GM12891 (cell line): Measurements from ENCODE around the gene RPL10A.
"Not testable (repeated sequence)": the region's sequence is repeated elsewhere in the genome, so short reads cannot be mapped to it uniquely, and the experiment has no call there.

Source experiments
- DNase-seq: peaks from one replicate; pipeline ENCODE4 v3.0.0; 2011; ENCODE audit warnings: low spot score; ENCODE audit not compliant: insufficient read length
- FAIRE-seq: peaks from 2 replicates; lab custom pipeline; 2011; peaks lifted over from hg19 to GRCh38; lab: Jason Lieb, UNC
- PAX5 ChIP-seq: IDR thresholded peaks from 2 replicates; pipeline ENCODE4 v1.6.1; 2011; ENCODE audit warnings: low read length, moderate library complexity, mild to moderate bottlenecking; ENCODE audit not compliant: insufficient read depth, severe bottlenecking
- POLR2A ChIP-seq: IDR thresholded peaks from 2 replicates; pipeline ENCODE4 v1.6.1; 2011; ENCODE audit warnings: low read depth, low read length, control low read depth
- POLR2AphosphoS5 ChIP-seq: IDR thresholded peaks from 2 replicates; pipeline ENCODE4 v1.6.1; 2011; ENCODE audit warnings: low read depth, low read length, control low read depth
- POU2F2 ChIP-seq: IDR thresholded peaks from 2 replicates; pipeline ENCODE4 v1.6.1; 2011; ENCODE audit warnings: low read depth, mild to moderate bottlenecking, control low read depth, low read length, moderate library complexity
- SPI1 ChIP-seq: IDR thresholded peaks from 2 replicates; pipeline ENCODE4 v1.6.1; 2011; ENCODE audit warnings: low read depth, low read length, control low read depth
- TAF1 ChIP-seq: IDR thresholded peaks from 2 replicates; pipeline ENCODE4 v1.6.1; 2011; ENCODE audit warnings: low read depth, low read length, control low read depth

RPL10A gene

DNA sequence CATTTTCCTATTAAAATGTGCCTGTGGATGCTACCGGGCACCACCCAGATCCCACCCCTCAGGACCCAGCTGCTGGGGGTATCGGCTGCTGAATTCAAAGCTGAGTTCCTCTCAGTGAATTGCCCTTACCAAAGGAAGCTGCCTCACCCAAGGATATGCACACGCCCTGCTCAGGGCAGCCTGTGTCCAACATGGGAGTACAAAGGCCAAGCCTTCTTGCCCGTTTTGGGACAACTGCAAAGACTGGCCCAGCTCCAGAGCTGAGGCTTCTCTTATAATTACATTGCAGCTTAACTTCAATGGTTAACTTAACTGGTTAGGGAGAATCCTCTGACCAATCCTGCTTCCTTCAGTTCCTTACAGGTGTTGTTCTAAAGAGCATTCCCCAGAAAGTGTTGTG, 35.9 kb upstream of the RPL10A start:
- TF ChIP-seq SPI1 (no peak), TAF1 (no peak)
- no peak for DNase-seq
- FAIRE-seq = no peak

DNA sequence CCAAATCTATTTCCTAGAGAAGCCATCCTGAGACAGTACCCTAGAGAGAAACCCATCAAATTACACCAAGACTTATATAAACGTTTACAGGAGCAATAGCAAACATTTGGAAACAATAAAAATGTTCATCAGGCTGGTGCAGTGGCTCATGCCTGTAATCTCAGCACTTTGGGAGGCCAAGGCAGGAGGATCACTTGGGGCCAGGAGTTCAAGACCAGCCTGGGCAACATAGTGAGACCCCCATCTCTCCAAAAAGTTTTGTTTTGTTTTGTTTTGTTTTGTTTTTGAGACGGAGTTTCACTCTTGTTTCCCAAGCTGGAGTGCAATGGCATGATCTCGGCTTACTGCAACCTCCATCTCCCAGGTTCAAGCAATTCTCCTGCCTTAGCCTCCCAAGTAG, 35.5 kb upstream of the RPL10A start:
- not testable (repeated sequence) for FAIRE-seq, DNase-seq

DNA sequence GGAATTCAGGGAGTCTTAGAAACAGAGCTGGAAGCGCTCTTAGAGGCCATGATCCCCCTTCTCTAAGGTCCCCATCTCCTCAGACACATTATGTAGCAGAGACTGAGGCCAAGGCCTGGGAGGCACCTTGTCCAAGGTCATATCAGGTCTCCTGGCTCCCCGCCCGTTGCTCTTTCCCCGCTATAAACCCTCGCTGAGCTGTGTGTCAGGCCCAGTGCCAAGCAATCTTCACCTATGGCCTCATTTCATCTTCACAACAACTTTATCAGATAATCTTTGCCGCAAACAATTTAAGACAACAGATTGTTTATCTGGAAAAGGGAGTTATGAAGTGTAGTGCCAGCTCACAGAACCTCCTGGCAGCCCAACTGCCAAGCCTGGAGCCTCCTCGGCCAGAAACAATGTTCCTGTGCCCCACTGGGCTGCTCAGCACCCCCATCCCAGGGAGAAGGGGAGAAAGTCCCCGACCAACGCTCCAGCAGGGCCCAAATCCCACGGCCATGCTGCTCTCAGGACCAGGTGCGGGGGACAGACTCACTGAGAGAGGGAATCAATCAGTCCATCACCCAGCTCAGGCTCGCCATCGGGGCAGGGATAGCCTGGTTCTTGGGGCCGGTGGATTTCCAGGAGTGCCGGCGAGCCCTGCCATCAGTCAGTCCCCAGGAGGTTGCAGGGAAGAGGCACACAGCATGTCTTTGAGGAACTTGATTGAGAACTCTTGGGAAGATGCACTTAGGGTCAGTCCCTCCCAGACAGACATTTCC, 32.9 kb upstream of the RPL10A start:
- no peak for DNase-seq
- TF ChIP-seq POU2F2 = no peak
- TF ChIP-seq TAF1 = no peak
- TF ChIP-seq SPI1 = no peak
- no peak for TF ChIP-seq POLR2AphosphoS5
- TF ChIP-seq POLR2A = no peak
- TF ChIP-seq PAX5 = no peak
- no peak for FAIRE-seq

DNA sequence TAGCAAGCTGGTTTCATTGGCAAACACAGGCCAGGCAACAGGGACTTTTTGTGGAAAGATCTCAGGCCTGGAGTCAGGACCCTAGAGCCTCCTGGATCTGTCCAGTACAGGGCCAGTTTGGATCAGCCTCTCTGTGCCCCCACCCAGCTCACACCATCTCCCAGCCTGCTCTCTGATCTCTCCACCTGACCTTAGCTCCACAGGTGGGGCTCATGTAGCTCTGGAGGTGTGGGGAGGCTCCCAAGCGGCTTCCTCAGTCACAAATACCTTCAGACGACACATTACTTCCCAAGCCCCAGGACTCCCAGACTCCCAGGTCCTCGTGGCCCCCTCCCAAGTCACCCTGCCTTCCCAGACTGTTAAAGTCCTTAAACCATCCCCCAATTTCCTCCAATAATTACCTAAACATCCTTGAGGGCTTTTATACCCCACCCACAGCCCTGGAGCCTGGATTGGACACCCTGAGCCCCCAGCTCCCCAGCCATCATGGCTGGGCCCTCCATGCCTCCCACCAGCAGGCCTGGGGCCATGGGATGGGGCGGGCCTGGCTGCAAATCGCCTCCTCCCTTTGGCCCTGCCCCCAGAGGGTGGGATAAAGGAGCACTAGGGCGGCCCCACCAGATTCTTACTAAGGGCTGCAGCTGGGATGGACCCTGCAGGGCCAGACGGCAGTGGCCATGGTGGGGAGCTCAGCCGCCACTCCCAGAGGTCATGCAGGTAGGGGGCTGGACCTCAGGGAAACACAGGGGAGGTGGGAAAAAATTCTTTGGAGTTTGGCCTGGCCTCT, 31.9 kb upstream of the RPL10A start:
- DNase-seq = no peak
- TF ChIP-seq SPI1 (no peak), PAX5 (no peak), POU2F2 (no peak), TAF1 (no peak), POLR2A (no peak), POLR2AphosphoS5 (no peak)
- FAIRE-seq = no peak

DNA sequence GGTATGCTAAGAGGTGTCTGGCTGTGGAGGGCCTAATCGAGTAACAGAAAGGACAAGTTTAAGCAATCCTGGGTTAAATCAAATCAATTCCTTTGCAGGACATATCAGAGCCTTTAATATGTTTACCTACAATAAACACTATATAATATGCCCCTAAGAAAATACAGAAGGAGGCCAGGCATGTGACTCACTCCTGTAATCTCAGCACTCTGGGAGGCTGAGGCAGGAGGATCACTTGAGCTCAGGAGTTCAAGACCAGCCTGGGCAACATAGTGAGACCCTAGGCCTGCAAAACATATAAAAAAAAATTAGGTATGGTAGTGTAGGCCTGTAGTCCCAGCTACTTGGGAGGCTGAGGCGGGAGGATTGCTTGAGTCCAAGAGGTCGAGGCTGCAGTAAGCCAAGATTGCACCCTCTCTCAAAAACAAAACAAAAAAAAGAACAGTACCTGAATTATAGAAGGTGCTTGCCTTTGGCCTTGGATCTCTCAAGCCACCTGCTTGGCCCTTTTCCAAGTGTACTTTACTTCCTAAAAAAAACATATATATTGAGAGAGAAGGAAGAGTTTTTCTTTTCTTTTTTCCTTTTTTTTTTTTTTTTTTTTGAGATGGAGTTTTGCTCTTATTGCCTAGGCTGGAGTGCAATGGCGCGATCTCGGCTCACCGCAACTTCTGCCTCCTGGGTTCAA, 29.7 kb upstream of the RPL10A start:
- not testable (repeated sequence) for DNase-seq, FAIRE-seq

DNA sequence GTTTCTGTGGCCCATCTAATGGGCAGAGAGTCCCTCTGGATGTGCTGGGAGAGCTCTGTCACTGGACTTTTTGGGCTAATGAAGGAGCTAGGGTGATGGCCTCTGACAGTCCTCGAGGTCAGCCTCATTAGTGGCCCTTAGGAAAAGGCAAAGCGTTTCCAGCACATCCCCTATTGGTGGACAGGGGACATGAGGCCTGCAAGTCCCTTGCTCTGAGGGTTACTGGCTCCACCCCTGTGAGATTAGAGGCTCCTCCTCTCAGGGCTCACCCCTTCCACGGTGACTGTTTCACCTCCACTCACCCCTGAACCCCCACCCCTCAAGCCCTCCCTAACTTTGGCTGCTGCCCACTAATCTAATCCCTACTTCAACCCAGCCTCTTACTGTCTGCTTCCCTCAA, 28.9 kb upstream of the RPL10A start:
- DNase-seq (no peak), FAIRE-seq (no peak)
- no peak for TF ChIP-seq SPI1
- TF ChIP-seq POLR2AphosphoS5 = no peak
- TF ChIP-seq POU2F2 = no peak
- TF ChIP-seq POLR2A = no peak
- no peak for TF ChIP-seq TAF1
- TF ChIP-seq PAX5 = no peak

DNA sequence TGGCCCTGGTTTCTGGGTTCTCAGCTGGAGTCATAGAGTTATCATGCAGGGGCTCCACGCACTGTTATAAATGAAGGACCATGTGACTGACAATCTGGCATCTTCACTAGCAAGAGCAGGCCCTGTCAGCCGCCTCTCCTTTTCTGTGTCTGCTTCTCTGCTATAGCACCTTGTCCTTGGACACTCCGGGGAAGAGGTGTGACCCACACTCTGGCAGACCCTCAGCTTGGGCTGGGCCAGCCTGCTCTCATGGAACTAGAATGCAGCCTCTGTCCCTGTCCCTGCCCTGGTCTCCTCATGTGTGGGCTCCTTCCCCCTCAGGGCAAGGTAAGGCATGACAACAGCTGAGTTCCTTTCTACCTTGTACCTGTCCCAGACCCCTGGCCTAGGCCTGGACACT, 27.0 kb upstream of the RPL10A start:
- DNase-seq = no peak
- no peak for TF ChIP-seq POU2F2
- no peak for TF ChIP-seq TAF1
- TF ChIP-seq SPI1 = no peak
- TF ChIP-seq POLR2AphosphoS5 = no peak
- no peak for TF ChIP-seq PAX5
- no peak for TF ChIP-seq POLR2A
- FAIRE-seq = no peak

DNA sequence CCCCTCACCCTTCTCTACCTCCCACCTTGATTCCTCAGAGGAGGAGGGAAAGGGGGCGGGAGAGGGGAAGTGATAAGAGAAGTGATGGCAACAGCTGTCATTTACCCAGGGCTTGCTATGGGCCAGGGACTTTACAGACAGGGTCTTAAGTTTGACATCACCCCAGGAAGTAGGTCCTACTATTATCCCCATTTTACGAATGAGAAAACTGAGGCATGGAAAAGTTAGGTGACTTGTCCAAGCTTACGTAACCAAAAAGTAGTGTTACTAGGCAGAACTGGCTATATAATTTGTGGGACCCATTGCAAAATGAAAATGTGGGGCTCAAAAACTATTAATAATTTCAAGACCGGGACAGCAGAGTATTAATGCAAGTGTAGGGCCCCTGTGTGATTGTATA, 26.6 kb upstream of the RPL10A start:
- no peak for DNase-seq
- TF ChIP-seq POU2F2 (no peak), PAX5 (no peak), TAF1 (no peak), POLR2AphosphoS5 (no peak), SPI1 (no peak), POLR2A (no peak)
- no peak for FAIRE-seq

DNA sequence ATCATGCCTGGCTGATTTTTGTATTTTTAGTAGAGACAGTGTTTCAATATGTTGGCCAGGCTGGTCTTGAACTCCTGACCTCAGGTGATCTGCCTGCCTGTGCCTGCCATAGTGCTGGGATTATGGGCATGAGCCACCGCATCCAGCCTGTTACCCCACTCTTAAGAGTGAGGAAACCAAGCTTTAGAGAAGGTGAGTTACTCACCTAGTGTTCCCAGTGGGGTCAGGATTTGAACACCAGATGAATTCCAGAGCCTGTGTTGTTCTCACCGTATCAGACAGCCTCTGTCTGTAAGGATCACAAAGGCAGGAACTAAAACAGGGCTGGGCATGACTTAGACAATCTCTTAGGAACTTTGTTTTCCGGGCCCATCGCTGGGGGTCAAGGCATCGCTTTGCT, 25.5 kb upstream of the RPL10A start:
- DNase-seq (no peak), FAIRE-seq (no peak)
- no peak for TF ChIP-seq TAF1
- no peak for TF ChIP-seq PAX5
- no peak for TF ChIP-seq POU2F2
- no peak for TF ChIP-seq POLR2A
- TF ChIP-seq POLR2AphosphoS5 = no peak

DNA sequence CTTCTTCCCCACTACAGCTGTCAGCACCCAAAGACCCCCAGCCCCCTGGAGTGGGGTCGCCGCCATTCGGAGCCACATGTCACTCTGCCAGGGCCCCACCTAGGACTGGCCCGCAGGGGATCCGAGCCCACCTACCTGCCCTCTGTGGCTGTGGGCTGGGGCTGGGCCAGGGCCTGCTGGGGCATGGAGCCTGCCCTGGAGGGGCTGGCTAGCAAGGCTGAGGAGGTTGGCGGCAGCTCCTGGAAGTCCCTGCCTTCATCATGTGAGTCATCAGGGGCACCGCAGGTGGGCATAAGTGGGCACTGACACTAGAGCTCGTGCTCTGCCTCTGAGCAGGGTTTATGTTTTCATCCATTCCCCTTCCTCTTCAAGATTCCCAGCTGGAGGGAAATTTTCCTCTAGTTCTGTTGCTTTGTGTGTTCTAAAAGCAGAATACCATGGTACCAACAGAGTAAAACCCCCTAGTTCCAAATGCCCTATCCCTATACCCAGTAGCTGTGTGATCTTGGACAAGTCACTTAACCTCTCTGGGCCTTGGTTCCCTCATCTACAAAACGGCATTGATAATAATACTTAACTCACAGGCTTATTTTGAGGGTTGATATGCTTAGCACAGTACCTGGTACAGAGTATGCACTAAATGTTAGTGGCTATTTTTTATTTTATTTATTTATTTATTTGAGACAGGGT, 24.7 kb upstream of the RPL10A start:
- FAIRE-seq (no peak), DNase-seq (no peak)

More for the DNA sequence above, 24.7 kb upstream of the RPL10A start:
- TF ChIP-seq POLR2A (no peak), POLR2AphosphoS5 (no peak), PAX5 (no peak), TAF1 (no peak), SPI1 (no peak), POU2F2 (no peak)
